Omental fat pad (tissue), 4 donors: ENCODE data around the gene RPEL1. TPM values are rescaled to one million over a fixed set of nuclear protein-coding genes. Genes with fewer than 3 reads are reported as not detected.
A peak's percentile ranks its signal among the peaks of the same experiment; 100 is the strongest.

ENCODE experiments used
- ATAC-seq: fragments of 150-250 bp; one replicate; pipeline ENCODE4 v1.9.1; 2016; ENCODE audit warnings: mild to moderate bottlenecking, moderate library complexity; ENCODE audit not compliant: low FRiP score
- DNase-seq: peaks from one replicate; pipeline ENCODE4 v3.0.0-alpha.2; 2019; ENCODE audit warnings: low spot score
- total RNA-seq, 4 donors: library from RNA; depleted of rRNA; stranded (reverse); fragments of >200 nt; gene quantifications; one replicate each; pipeline ENCODE4 v1.1.0, GENCODE V29; 2016
- TF ChIP-seq, protein P1 (sequence below), 3 donors: fragments of 450-650 bp; IDR thresholded peaks; one replicate each; pipeline ENCODE4 v1.5.1; 2016 to 2017; ENCODE audit warnings: antibody characterized with exemption in 3 of 3, mild to moderate bottlenecking in 3 of 3, moderate library complexity in 2 of 3

RPEL1 gene
- total RNA-seq, 4 donors from 2014 or later = not detected

DNA sequence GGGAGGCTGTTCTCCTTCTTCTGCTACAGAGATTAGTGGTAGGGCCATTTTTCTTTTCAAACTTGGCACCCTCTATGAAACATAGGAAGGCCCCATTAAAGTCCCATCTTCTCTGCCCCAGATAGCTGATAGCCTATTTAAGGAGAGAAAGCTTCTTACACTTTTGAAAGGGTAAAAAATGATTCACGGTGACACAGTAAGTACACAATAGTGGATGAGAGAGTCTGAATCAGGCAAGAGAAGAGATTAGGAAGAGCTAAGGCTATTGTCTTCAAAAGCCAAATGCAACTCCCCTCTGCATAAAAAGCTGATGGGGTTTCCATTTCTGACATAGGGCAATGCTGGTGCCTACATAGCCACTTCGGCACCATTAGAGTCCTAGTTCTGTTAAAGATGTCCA, 34.8 kb downstream of the RPEL1 start:
- ATAC-seq (no peak), DNase-seq (no peak)
- TF ChIP-seq, protein P1, sequence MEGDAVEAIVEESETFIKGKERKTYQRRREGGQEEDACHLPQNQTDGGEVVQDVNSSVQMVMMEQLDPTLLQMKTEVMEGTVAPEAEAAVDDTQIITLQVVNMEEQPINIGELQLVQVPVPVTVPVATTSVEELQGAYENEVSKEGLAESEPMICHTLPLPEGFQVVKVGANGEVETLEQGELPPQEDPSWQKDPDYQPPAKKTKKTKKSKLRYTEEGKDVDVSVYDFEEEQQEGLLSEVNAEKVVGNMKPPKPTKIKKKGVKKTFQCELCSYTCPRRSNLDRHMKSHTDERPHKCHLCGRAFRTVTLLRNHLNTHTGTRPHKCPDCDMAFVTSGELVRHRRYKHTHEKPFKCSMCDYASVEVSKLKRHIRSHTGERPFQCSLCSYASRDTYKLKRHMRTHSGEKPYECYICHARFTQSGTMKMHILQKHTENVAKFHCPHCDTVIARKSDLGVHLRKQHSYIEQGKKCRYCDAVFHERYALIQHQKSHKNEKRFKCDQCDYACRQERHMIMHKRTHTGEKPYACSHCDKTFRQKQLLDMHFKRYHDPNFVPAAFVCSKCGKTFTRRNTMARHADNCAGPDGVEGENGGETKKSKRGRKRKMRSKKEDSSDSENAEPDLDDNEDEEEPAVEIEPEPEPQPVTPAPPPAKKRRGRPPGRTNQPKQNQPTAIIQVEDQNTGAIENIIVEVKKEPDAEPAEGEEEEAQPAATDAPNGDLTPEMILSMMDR (IDR thresholded peaks at IDR 0.05) = no peak

DNA sequence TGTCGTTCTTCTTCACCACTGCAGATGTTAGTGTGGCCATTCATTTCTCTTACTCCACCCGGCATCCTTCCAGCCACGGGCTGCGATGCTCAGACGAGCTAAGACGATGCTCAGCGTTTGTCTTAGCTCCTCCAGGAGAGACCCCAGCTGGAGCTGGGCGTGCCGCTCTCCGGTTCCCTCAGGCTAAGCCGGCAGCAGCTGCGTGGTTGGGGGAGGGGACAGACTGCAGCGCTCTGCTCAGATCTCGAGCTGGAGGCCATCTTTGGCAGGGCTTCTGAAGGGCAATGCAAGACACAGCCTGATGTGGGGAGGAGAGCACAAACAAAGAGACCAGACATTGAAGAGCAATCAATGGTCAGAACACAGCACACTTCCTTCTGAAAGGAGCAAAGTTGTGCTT, 36.1 kb downstream of the RPEL1 start:
- ATAC-seq = no peak
- DNase-seq = no peak
- TF ChIP-seq, protein P1 (IDR thresholded peaks at IDR 0.05) = no peak

DNA sequence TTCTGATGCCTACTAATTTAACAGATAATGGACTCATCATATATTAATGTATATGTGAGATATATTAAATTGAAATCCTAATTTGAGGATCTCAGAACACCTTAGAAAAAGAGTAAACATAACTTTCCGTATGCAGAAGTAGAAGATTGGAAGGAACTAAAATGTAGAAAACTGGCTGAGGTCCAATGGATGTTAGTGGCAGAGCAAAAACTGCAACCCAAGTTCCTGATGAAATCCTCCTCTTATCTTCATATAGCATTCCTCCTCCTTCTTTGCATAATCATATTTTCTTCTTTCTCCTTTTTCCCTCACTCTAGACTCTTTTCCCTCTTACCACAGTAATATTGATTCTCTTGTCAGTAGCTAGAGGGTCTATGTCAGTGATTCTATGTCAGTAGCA, 37.3 kb downstream of the RPEL1 start:
- TF ChIP-seq, protein P1 (IDR thresholded peaks at IDR 0.05) = no peak
- no peak for ATAC-seq
- DNase-seq = no peak

DNA sequence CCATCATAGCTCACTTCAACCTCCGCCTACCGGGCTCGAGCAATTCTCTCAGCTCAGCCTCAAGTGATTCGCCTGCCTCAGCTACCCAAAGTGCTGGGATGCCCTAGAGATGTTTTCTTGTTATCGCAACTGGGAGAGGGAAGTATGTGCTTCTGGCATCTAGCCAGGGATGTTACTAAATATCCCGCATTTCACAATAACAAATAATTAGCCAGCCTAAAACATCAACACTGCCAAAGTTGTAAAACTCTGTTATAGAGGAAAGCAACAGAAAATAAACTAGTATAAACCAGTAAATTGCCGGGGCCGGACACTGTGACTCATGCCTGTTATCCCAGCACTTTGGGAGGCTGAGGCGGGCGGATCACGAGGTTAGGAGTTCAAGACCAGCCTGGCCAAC, 38.5 kb downstream of the RPEL1 start:
- TF ChIP-seq, protein P1 (IDR thresholded peaks at IDR 0.05) = no peak
- DNase-seq (no peak), ATAC-seq (peak; percentile 73)

DNA sequence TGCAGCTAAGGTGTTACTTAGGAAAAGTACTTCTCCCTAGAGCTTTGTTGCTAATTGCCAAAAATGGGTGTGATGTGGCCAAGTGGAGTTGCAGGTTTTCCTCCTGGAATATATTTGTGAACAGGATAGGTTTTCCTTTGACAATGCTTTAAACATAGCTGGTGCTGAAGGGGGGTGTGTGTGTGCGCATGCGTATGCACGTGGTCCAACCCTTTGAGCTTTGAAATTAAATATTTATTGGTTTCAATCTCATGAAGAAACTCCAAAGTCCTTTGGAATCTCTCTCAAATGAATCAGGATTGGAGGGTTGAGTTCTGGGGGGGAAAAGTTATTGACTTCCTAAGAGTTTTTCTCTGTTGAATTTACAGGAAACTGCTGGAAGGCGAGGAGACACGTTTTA, 42.3 kb downstream of the RPEL1 start:
- no peak for ATAC-seq
- TF ChIP-seq, protein P1 (IDR thresholded peaks at IDR 0.05) = no peak
- DNase-seq = no peak

DNA sequence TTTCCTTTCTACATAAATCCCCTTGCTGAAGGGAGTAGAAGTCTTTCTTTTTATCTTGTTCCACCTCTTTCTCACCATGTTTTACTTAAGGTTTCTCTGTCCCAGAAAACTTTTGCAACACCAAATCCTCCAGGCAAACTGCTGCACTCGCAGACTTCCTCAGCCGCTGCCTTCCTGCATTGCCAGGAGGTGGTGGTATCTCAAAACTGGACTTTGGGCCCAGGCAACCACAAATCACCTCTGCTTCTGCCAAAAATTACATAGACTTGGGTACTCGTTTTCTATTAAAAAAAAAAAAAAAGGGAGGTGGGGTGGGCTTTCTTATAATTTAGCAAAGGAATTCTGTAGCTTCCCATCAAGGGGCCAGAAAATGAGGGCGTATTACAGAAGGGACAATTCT, 45.9 kb downstream of the RPEL1 start:
- DNase-seq (no peak), ATAC-seq (no peak)
- TF ChIP-seq, protein P1 (IDR thresholded peaks at IDR 0.05) = no peak

DNA sequence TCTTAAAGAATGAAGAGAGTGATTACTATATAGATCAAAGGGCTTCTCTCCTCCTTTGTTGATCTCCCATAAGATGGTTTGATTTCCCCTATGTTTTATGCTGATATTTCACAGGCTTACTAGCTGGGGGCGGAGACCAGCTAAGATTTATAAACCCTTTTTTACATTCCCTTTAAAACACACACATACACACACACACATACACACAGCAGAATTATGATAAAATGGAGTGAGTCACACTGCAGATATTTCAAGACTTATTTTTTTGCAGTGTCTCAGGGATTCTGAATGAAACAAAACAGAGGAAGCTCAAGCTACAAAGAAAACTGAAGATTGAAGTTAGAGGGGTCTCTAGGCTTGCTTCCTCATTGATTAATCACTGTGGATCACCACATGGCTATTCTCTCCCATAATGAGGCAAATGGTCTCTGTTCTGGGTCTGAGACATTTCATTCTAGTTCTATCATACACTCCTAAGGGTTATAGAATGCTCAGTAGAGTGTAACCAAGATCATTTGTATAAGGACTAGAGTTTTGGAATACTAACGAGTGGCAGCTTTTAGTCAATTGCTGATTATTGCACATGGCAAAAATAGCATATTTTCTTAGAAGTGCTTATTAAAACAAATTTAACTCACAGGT, 49.8 kb downstream of the RPEL1 start:
- ATAC-seq (peak; percentile 73), DNase-seq (no peak)
- TF ChIP-seq, protein P1 (IDR thresholded peaks at IDR 0.05) = no peak
